Endothelial cell of umbilical vein (primary cell): ENCODE results near the gene SPINK4. TPM values are rescaled to one million over a fixed set of nuclear protein-coding genes. Genes with fewer than 3 reads are reported as not detected.

Experiments
- BruUV-seq: library from RNA; stranded (reverse); fragments of 400-500 nt; replicated peaks from 2 replicates; lab custom pipeline; 2021; lab: Mats Ljungman, UMichigan
- CTCF ChIA-PET: fragments of 300-600, 350-600 bp; sonication (Branson Sonifier 250); formaldehyde crosslinking; loops from one replicate; lab custom pipeline; 2021; ENCODE audit warnings: antibody characterized with exemption, inconsistent platforms; lab: Charles Lee
- POLR2A ChIA-PET: fragments of 300-600, 350-600 bp; sonication (Branson Sonifier 250); formaldehyde crosslinking; loops from one replicate; lab custom pipeline; 2021; ENCODE audit warnings: antibody characterized with exemption, inconsistent platforms; lab: Charles Lee
- DNase-seq: peaks from one replicate; pipeline ENCODE4 v3.0.0-alpha.2; 2011; ENCODE audit warnings: low read depth, low spot score
- FAIRE-seq: peaks from 2 replicates; lab custom pipeline; 2011; peaks lifted over from hg19 to GRCh38; lab: Jason Lieb, UNC
- H2AFZ ChIP-seq: 2 replicates; pipeline ENCODE4 v1.6.0; 2012; ENCODE audit warnings: low read depth, low read length, control low read depth, inconsistent platforms
- H3K27ac ChIP-seq: 2 replicates; pipeline ENCODE4 v1.5.1; 2011; ENCODE audit warnings: low read depth, mild to moderate bottlenecking, control low read depth, low read length, moderate library complexity; ENCODE audit not compliant: insufficient read depth
- H3K27me3 ChIP-seq, 2 experiments: 2 replicates each; pipeline versions ENCODE4 v1.6.0 to v1.6.1; 2011; ENCODE audit warnings: low read length in 2 of 2, mixed read lengths in 1 of 2; ENCODE audit not compliant: control insufficient read depth in 2 of 2, insufficient read depth in 2 of 2
- H3K36me3 ChIP-seq, 2 experiments: 2 replicates in 1 of 2; 3 replicates in 1 of 2; pipeline ENCODE4 v1.5.1; 2011; ENCODE audit warnings: low read length in 2 of 2, mild to moderate bottlenecking in 1 of 2, moderate library complexity in 1 of 2; ENCODE audit not compliant: control insufficient read depth in 2 of 2, insufficient read depth in 2 of 2; ENCODE audit errors: extremely low read depth in 1 of 2
- H3K4me1 ChIP-seq: 3 replicates; pipeline ENCODE4 v1.5.1; 2011; ENCODE audit warnings: mild to moderate bottlenecking, low read length; ENCODE audit not compliant: control insufficient read depth, insufficient read depth; ENCODE audit errors: extremely low read depth
- H3K4me2 ChIP-seq: 2 replicates; pipeline ENCODE4 v1.6.1; 2011; ENCODE audit warnings: low read length, control low read depth, mixed read lengths; ENCODE audit not compliant: insufficient read depth
- H3K4me3 ChIP-seq, 3 experiments: fragments of 200-600 bp in 1 of 3; sonication (generic), shearing (Covaris generic) in 1 of 3; replicated peaks in 1 of 3; 2 replicates each; pipeline ENCODE4 v1.5.1; 2011 to 2016; ENCODE audit warnings: control low read depth in 3 of 3, low read length in 3 of 3, mild to moderate bottlenecking in 2 of 3, inconsistent platforms in 1 of 3, low read depth in 1 of 3, moderate library complexity in 1 of 3; ENCODE audit not compliant: insufficient read depth in 1 of 3
- H3K79me2 ChIP-seq: 2 replicates; pipeline ENCODE4 v1.6.0; 2012; ENCODE audit warnings: low read length, inconsistent platforms; ENCODE audit not compliant: control insufficient read depth, insufficient read depth
- H3K9ac ChIP-seq: replicated peaks from 2 replicates; pipeline ENCODE3; 2011; ENCODE audit warnings: low read length, control low read depth; ENCODE audit not compliant: insufficient read depth; ENCODE audit errors: extremely low read depth
- H3K9me1 ChIP-seq: replicated peaks from 3 replicates; pipeline ENCODE4 v1.6.0; 2011; ENCODE audit warnings: mild to moderate bottlenecking, low read length; ENCODE audit not compliant: control insufficient read depth, insufficient read depth; ENCODE audit errors: extremely low read depth
- H3K9me3 ChIP-seq: replicated peaks from 2 replicates; pipeline ENCODE4 v1.5.1; 2012; ENCODE audit warnings: low read length, inconsistent platforms; ENCODE audit not compliant: control insufficient read depth, insufficient read depth
- H4K20me1 ChIP-seq: replicated peaks from 2 replicates; pipeline ENCODE3; 2011; ENCODE audit warnings: mild to moderate bottlenecking, low read length; ENCODE audit not compliant: control insufficient read depth, insufficient read depth; ENCODE audit errors: extremely low read depth
- CTCF ChIP-seq, 2 donors: IDR thresholded peaks; 1 replicate in 1 of 2; 2 replicates in 1 of 2; pipeline ENCODE4 v1.5.1; 2011; ENCODE audit warnings: low read length in 2 of 2, mild to moderate bottlenecking in 2 of 2, moderate library complexity in 2 of 2, control low read depth in 1 of 2, inconsistent platforms in 1 of 2, low read depth in 1 of 2; ENCODE audit not compliant: insufficient read depth in 1 of 2; ENCODE audit errors: extremely low read depth in 1 of 2
- EZH2 ChIP-seq: IDR thresholded peaks from 2 replicates; pipeline ENCODE4 v1.6.1; 2012; ENCODE audit warnings: borderline replicate concordance, low read depth, mild to moderate bottlenecking, moderate library complexity, low read length, inconsistent platforms; ENCODE audit not compliant: severe bottlenecking
- FOS ChIP-seq: IDR thresholded peaks from 2 replicates; pipeline ENCODE4 v1.6.1; 2011; ENCODE audit warnings: mild to moderate bottlenecking, low read length, moderate library complexity, borderline replicate concordance; ENCODE audit not compliant: insufficient read depth
- GATA2 ChIP-seq: IDR thresholded peaks from 2 replicates; pipeline ENCODE4 v1.7.0; 2011; ENCODE audit warnings: low read depth, mild to moderate bottlenecking, moderate library complexity, mixed read lengths, low read length; ENCODE audit not compliant: insufficient read length, insufficient read depth
- JUN ChIP-seq: IDR thresholded peaks from 2 replicates; pipeline ENCODE4 v1.6.1; 2011; ENCODE audit warnings: borderline replicate concordance, low read depth; ENCODE audit not compliant: insufficient read length, insufficient read depth
- MAX ChIP-seq: IDR thresholded peaks from 2 replicates; pipeline ENCODE4 v1.6.1; 2011; ENCODE audit not compliant: insufficient read depth, insufficient read length
- MYC ChIP-seq: IDR thresholded peaks from one replicate; pipeline ENCODE4 v1.6.1; 2011; ENCODE audit warnings: mild to moderate bottlenecking, low read depth, low read length
- POLR2A ChIP-seq: IDR thresholded peaks from 2 replicates; pipeline ENCODE4 v1.6.1; 2012; ENCODE audit warnings: low read depth, mild to moderate bottlenecking, control low read depth, low read length
- POLR2AphosphoS5 ChIP-seq: IDR thresholded peaks from 2 replicates; pipeline ENCODE4 v1.6.1; 2012; ENCODE audit warnings: low read depth, mild to moderate bottlenecking, control low read depth, low read length, moderate library complexity; ENCODE audit not compliant: insufficient read depth
- dilution Hi-C: fragments of 300-500 bp; cut with MboI; formaldehyde crosslinking; loops from one replicate; pipeline ENCODE4 v1.15.0; 2019; ENCODE audit warnings: low sequenced_read_pairs; ENCODE audit not compliant: extremely low pct_ligation_motif_present
- intact Hi-C: fragments of 100-400 bp; cut with micrococcal nuclease; formaldehyde crosslinking; loops from one replicate; pipeline ENCODE4 v1.10.0; 2022
- polyA plus RNA-seq, 4 experiments: library from polyadenylated mRNA; depleted of rRNA in 3 of 4; stranded (reverse) in 3 of 4; unstranded in 1 of 4; fragments of >200 nt; gene quantifications; 2 replicates each; pipeline versions ENCODE4 v1.2.1 to v1.2.3, GENCODE V29; 2011 to 2012; ENCODE audit warnings: missing spikeins in 1 of 4
- total RNA-seq: library from RNA; stranded (reverse); gene quantifications from 2 replicates; pipeline ENCODE4 v1.2.3, GENCODE V29; 2021

The SPINK4 gene
- total and polyA plus RNA-seq, 2 donors (not counting 3 experiments of a cell fraction or from before 2014, with no cell fraction given) = not detected

- H3K9me1 ChIP-seq = no peaks in the 10 kb centered on the region
- H3K4me1 ChIP-seq = peaks cover 2% of the 10 kb centered on the region
- TF ChIP-seq EZH2 (no peak), MYC (no peak), POLR2AphosphoS5 (no peak), MAX (no peak), CTCF (IDR thresholded peaks at IDR 0.05; ENCODE audit: extremely low read depth in 1 of 2, insufficient read depth in 1 of 2, low read depth in 1 of 2, low read length in 2 of 2) (no peak), GATA2 (no peak), POLR2A (no peak), JUN (no peak), FOS (no peak)
- POLR2A ChIA-PET = no interaction called here
- DNase-seq = no peak
- dilution Hi-C loops (no loop called here), intact Hi-C loops (loop anchor here (5.0 kb wide), 3 partner anchors 67 to 437 kb away; partner anchors contain the start of gene AQP7)
- H3K36me3 ChIP-seq = peaks cover 0 to 6% of the 10 kb centered on the region in 2 experiments
- FAIRE-seq = no peak
- H3K79me2 ChIP-seq = no peaks in the 10 kb centered on the region
- no peak overlapping the region for H3K4me3 ChIP-seq
- H4K20me1 ChIP-seq = no peaks in the 10 kb centered on the region
- H3K4me2 ChIP-seq = no peak overlapping the region
- H3K27ac ChIP-seq = no peak overlapping the region
- no peak overlapping the region for H2AFZ ChIP-seq
- no peaks in the 10 kb centered on the region for H3K27me3 ChIP-seq
- CTCF ChIA-PET = interaction anchor here (3.2 to 6.2 kb wide), 4 partner anchors 88 to 180 kb away, joined by 20 to 121 read pairs (median 47); no protein-coding TSS in a partner anchor
- H3K9ac ChIP-seq = no peak overlapping the region
- no peaks in the 10 kb centered on the region for H3K9me3 ChIP-seq
- no TSS peak for BruUV-seq
Observed at GRCh38 chr9:33285502-33285901, 45.5 kb downstream of the SPINK4 start.
